IPS-18a (cell line): ENCODE data around the gene CMTM6.
"Not testable (repeated sequence)": the region's sequence is repeated elsewhere in the genome, so short reads cannot be mapped to it uniquely, and the experiment has no call there.

Experiments used
- H3K27ac ChIP-seq: one replicate; pipeline ENCODE4 v1.5.1; 2013; ENCODE audit warnings: low read length
- H3K27me3 ChIP-seq: one replicate; pipeline ENCODE4 v1.6.1; 2013; ENCODE audit warnings: mild to moderate bottlenecking, low read length; ENCODE audit not compliant: control insufficient read depth, insufficient read depth
- H3K36me3 ChIP-seq: one replicate; pipeline ENCODE4 v1.6.1; 2013; ENCODE audit warnings: low read depth, low read length; ENCODE audit not compliant: control insufficient read depth
- H3K4me1 ChIP-seq: one replicate; pipeline ENCODE4 v1.6.1; 2013; ENCODE audit warnings: low read depth, low read length; ENCODE audit not compliant: control insufficient read depth
- H3K4me3 ChIP-seq: one replicate; pipeline ENCODE4 v1.5.1; 2013; ENCODE audit warnings: low read length
- H3K9ac ChIP-seq: one replicate; pipeline ENCODE4 v1.6.1; 2013; ENCODE audit warnings: mild to moderate bottlenecking, low read length, moderate library complexity
- H3K9me3 ChIP-seq: one replicate; pipeline ENCODE4 v1.6.1; 2013; ENCODE audit warnings: low read depth, low read length; ENCODE audit not compliant: control insufficient read depth

CMTM6 gene

GRCh38 chr3:32462191-32462986 is 40.3 kb downstream of the CMTM6 start:
- not testable (repeated sequence) for H3K27me3 ChIP-seq, H3K9me3 ChIP-seq, H3K4me3 ChIP-seq, H3K27ac ChIP-seq, H3K9ac ChIP-seq, H3K36me3 ChIP-seq
- peaks cover 32% of the 10 kb centered on the region for H3K4me1 ChIP-seq

GRCh38 chr3:32460817-32461496 is 41.7 kb downstream of the CMTM6 start:
- H3K4me3 ChIP-seq: peak overlapping the region; percentile 46
- H3K27me3 ChIP-seq, H3K9me3 ChIP-seq, H3K36me3 ChIP-seq: not testable (repeated sequence)
- peaks cover 32% of the 10 kb centered on the region for H3K4me1 ChIP-seq
- peak overlapping the region; percentile 88 for H3K27ac ChIP-seq
- peak overlapping the region; percentile 61 for H3K9ac ChIP-seq

- H3K4me1 ChIP-seq: peaks cover 34% of the 10 kb centered on the region
- no peaks in the 10 kb centered on the region for H3K36me3 ChIP-seq
- no peaks in the 10 kb centered on the region for H3K27me3 ChIP-seq
- H3K9ac ChIP-seq: peak overlapping the region; percentile 61
- H3K9me3 ChIP-seq: no peaks in the 10 kb centered on the region
- peak overlapping the region; percentile 46 for H3K4me3 ChIP-seq
- H3K27ac ChIP-seq: peak overlapping the region; percentile 88
These were observed 42.5 kb downstream of the CMTM6 start for GRCh38 chr3:32460031-32460749.

- H3K4me1 ChIP-seq: peaks cover 36% of the 10 kb centered on the region
- H3K27ac ChIP-seq: peak overlapping the region; percentile 88
- H3K9ac ChIP-seq: peak overlapping the region; percentile 61
- no peaks in the 10 kb centered on the region for H3K27me3 ChIP-seq
- H3K4me3 ChIP-seq: no peak overlapping the region
- no peaks in the 10 kb centered on the region for H3K9me3 ChIP-seq
- no peaks in the 10 kb centered on the region for H3K36me3 ChIP-seq
These were observed 43.2 kb downstream of the CMTM6 start for GRCh38 chr3:32459450-32459849.

GRCh38 chr3:32457971-32458471 is 44.6 kb downstream of the CMTM6 start:
- Histone ChIP-seq H3K9ac (no peak overlapping the region), H3K4me1 (peaks cover 36% of the 10 kb centered on the region), H3K4me3 (no peak overlapping the region), H3K27ac (no peak overlapping the region), H3K27me3 (no peaks in the 10 kb centered on the region), H3K9me3 (no peaks in the 10 kb centered on the region), H3K36me3 (no peaks in the 10 kb centered on the region)

DNA sequence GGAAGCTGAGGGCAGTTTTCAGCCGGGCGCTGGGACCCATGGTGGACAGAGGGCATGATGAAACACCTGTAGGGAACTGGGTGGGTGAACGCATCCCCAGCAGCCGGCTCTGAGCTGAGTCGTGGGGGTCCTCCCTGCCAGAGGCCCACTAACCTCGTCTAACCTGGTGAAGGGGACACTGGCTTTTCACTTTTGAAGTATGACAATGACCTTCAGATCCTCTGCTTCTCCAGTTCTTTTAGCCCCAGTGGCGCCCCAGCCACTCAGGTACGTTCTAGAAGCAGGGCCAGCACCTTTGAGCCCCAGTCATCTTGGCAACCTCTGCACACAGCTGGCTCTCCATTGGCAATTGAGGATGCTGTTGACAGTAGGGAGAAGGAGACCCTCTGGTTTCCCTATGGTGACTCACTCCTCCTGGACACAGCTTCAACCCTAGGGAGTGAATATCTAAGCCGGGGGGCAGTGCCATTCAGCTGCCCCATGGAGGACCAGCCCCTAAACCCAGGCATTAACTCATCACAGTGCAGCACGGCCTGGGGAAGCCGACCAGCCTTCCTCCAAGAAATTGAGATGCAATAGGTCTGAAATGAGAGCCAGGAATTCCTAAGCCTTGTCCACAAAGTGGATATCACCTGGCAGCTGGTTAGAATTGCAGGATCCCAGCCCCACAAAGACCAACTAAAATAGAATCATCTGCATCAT is 46.1 kb downstream of the CMTM6 start:
- Histone ChIP-seq H3K4me1 (peaks cover 24% of the 10 kb centered on the region), H3K9ac (no peak overlapping the region), H3K4me3 (no peak overlapping the region), H3K9me3 (no peaks in the 10 kb centered on the region), H3K27ac (no peak overlapping the region), H3K27me3 (no peaks in the 10 kb centered on the region), H3K36me3 (no peaks in the 10 kb centered on the region)

GRCh38 chr3:32455609-32456428 is 46.8 kb downstream of the CMTM6 start:
- H3K4me1 ChIP-seq: peaks cover 19% of the 10 kb centered on the region
- H3K27ac ChIP-seq: no peak overlapping the region
- no peaks in the 10 kb centered on the region for H3K27me3 ChIP-seq
- no peak overlapping the region for H3K4me3 ChIP-seq
- H3K36me3 ChIP-seq: no peaks in the 10 kb centered on the region
- no peak overlapping the region for H3K9ac ChIP-seq
- no peaks in the 10 kb centered on the region for H3K9me3 ChIP-seq

DNA sequence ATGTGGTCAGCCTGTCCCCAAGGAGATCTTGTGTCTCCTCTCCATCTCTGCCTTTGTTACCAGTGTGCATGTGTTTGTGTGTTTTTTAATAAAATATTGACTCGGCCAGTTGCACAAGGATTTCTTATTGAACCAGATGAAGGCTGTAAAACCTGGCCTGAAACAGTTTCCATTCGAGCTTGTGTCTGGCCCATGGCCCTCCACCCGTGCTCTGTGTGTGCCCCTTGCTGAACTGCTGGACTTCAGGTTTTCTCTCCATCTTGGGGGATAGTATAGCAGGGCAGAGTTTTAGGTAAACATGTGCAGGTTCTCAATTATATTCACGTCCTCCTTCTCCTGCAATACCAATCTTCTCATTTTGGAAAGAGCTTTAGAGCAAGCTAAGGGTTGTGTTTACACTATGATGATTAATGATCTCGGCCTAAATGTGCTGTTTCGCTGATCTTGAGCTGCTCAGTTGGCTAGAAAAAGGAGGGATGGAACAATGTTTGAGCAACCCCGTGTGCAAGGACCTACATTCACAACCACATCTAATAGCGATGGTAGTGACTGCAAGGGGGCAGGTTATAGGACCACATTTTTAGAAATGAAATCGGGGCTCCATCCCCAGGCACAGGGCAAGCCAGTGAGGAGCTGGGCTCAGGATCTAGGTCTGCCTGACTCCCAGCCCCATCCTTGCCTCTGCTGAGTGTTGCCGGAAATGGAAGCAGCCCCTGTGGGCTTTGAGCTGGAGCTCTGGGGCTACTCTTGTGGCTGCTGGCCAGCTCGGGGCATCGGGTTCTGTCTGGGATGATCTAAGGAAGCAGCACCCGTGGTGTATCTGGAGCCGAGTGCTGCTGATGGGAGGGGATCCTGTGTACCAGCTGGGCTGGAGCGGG is 47.7 kb downstream of the CMTM6 start:
- no peak overlapping the region for H3K27ac ChIP-seq

GRCh38 chr3:32454111-32454510 is 48.5 kb downstream of the CMTM6 start:
- Histone ChIP-seq H3K9me3 (no peaks in the 10 kb centered on the region), H3K4me1 (peaks cover 4% of the 10 kb centered on the region), H3K36me3 (no peaks in the 10 kb centered on the region), H3K9ac (no peak overlapping the region), H3K27me3 (no peaks in the 10 kb centered on the region), H3K4me3 (no peak overlapping the region), H3K27ac (no peak overlapping the region)

More for the DNA sequence above, 47.7 kb downstream of the CMTM6 start:
- Histone ChIP-seq H3K4me1 (peaks cover 12% of the 10 kb centered on the region), H3K9me3 (no peaks in the 10 kb centered on the region), H3K4me3 (no peak overlapping the region), H3K36me3 (no peaks in the 10 kb centered on the region), H3K9ac (no peak overlapping the region), H3K27me3 (no peaks in the 10 kb centered on the region)

- H3K4me1 ChIP-seq: peaks cover 9% of the 10 kb centered on the region
- H3K27me3 ChIP-seq: no peaks in the 10 kb centered on the region
- no peak overlapping the region for H3K9ac ChIP-seq
- H3K9me3 ChIP-seq: no peaks in the 10 kb centered on the region
- no peaks in the 10 kb centered on the region for H3K36me3 ChIP-seq
- H3K27ac ChIP-seq: no peak overlapping the region
- H3K4me3 ChIP-seq: no peak overlapping the region
These were observed 49.3 kb downstream of the CMTM6 start for GRCh38 chr3:32453346-32453745.
